HG02623 (cell line): ENCODE results near the gene DSCAML1.

Experiments
- ATAC-seq: cut with Tn5 transposase; IDR thresholded peaks from one replicate; pipeline ENCODE4 v1.9.1; 2021; ENCODE audit warnings: moderate library complexity; ENCODE audit not compliant: unreplicated experiment

DSCAML1 gene

DNA sequence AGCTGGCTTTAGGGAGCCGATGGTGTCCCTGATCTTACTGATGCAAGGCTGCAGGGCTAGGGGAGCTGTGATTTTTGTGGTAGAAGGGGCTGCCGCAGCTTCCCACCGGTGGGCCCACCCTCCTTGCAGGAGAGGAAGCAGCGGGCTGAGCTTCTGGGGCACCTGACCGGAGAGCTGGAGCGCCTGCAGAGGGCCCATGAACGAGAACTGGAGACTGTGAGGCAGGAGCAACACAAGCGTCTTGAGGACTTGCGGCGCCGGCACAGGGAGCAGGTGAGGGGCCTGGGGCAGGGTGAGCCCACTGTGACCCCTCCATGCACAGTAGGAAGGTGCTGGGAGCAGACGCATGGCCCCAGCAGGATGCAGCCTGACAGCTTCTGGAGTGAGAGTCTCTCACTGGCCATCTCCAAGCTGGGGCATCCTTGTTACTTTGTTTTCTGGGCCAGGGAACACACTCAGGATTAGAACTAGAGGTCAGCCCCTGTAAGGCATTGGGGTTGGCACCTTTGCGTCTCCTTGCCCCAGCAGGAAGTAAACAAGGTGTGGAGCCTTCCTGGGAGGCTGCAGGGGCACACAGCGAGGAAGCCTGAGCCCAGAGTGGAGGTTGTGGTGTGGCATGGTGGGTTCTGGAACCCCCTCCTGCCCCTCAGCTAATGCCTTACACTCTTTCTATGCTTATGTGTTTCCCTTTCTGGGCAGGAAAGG is 402.6 kb downstream of the DSCAML1 start:
- ATAC-seq = no peak

DNA sequence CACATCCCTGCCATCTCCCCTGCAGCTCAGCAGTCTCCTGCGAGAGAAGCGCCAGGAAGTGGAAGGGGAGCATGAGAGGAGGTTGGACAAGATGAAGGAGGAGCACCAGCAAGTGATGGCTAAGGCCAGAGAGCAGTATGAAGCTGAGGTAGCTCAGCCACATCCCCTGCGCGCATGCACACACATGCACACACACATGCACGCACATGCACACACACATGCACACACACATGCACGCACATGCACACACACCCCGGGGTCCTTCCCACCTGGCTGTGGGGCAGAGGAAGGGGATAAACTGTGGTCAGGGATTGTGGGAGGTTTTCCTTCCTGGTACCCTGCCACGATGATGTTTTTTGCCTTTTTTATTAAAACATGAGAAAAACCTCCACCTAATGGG is 404.0 kb downstream of the DSCAML1 start:
- ATAC-seq = no peak

GRCh38 chr11:117392001-117392690 is 404.9 kb downstream of the DSCAML1 start:
- no peak for ATAC-seq

- ATAC-seq = no peak
Observed at GRCh38 chr11:117391181-117391580, 405.8 kb downstream of the DSCAML1 start.

DNA sequence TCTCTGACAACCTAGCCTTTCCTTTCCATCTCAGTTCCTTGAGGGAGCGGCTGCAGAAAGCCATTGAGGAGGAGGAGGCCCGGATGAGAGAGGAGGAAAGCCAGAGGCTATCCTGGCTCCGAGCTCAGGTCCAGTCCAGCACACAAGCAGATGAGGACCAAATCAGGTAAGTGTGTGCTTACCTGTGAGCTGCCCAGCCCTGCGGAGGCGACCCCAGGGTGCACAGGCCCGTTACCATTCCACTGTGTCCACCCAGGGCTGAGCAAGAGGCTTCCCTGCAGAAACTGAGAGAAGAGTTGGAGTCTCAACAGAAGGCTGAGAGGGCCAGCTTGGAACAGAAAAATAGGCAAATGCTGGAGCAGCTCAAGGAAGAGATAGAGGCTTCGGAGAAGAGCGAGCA is 406.3 kb downstream of the DSCAML1 start:
- ATAC-seq = no peak

GRCh38 chr11:117387992-117388755 is 408.8 kb downstream of the DSCAML1 start:
- ATAC-seq = no peak

DNA sequence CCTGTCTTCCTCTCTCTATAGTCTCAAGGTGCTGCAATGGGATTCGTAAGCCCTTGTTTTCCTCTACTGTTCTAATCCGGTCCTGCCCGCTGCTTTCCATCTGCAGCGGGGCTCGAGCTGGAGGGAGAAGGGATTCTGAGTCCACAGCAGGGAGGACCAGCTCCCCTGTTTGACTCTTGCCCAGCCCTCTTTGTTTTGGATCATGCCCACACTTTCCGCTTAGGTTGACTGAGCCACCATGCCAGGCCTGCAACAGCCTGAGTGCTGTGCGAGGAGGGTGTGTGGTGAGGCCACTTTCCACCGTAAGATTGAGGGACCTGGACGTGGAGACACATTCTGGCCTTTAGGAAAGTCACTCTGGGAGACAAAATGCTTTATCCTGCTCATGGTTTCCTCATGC is 411.1 kb downstream of the DSCAML1 start:
- no peak for ATAC-seq

- no peak for ATAC-seq
Observed at GRCh38 chr11:117385471-117385870, 411.5 kb downstream of the DSCAML1 start.

DNA sequence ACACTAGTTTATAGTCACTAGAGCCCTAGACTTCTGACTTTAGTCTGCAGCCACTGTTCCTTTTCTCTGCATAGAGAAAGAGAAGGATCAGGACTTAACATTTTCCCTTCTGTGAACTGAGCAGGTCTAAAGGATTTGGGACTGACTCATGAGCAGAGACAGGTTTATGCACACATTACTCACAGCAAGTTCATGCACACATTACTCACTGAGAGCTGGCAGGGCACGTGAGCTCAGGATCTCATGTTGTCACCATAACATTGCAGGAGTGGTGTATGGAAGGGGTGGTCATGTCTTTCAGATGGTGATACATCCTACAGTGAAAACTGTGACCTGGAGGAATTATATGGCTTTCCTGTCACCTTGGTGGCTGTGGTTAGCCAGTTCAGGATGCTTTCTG is 413.0 kb downstream of the DSCAML1 start:
- ATAC-seq = no peak

DNA sequence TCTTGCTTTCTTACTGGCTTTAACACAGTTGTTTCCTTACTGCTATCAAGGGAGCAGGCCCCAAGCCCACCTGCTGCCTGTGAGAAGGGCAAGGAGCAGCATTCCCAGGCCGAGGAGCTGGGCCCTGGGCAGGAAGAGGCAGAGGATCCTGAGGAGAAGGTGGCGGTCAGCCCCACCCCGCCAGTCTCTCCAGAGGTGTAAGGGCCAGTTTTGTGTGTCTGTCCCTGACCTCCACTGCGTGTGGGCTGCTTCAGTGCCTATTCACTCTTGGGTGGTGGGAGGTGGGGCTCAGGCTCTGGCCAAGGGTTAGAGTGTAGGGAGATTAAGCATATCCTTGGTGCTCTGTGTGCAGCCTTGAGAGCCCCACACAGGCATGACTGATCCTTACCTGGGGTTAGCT is 414.3 kb downstream of the DSCAML1 start:
- ATAC-seq = no peak

GRCh38 chr11:117381481-117382387 is 415.3 kb downstream of the DSCAML1 start:
- ATAC-seq = no peak

DNA sequence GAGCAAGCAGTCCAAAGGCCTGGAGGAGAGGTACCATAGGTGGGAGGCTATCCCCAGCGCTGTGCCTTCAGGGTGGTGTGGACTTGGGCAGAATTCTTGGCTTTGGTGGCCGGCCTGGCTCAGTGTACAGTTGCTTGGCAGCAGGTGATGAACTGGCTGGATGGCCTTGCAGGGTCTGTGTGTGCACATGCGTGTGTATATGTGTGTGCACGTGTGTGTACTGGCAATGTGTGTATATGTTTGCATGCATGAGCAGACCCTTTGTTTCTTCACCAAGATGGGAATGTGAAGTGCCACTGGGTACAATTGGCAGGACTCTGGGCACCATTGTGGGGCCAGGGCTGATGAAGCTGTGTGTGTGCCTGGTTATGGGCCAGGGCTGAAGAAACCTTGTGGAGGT is 416.3 kb downstream of the DSCAML1 start:
- no peak for ATAC-seq

DNA sequence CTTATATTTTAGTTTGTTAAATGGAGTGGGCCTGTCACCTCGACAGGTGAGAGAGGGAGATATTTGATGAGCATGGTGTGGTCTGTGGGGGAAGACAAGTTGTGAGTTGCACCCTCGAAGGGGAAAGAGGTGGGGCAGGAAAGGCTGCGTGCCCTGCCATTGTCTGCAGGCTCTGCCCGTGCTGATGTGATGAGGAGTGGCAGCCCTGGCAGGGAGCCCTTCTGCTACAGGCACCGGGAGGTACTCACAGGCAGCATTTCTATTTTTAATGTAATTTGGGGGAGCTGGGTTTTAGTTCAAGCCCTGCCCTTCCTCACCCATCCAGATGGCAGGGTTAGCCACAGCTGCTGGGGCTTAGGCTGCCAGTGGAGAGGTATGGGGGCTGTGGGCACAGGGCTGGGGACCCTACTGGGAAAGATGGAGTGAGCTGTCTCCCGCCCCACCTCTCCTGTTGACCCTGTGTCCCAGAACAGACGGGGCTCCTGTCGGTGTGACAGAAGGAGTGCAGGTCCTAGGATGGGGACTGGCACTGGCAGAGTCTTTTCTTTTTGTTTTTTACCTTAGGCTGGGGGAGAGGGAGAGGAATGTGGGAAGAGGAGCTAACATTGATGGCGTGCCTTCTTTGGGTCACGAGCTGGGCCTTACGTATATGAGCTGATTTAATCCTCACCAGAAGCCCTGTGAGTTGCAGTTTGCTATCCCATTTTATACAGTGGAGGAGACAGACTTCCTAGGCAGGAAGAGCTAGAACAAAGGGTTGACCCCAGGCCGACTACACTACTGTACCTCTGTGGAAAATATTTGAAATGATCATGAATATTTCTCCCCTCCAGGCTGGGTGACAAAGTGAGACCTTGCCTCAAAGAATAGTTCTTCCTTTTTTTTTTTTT is 417.8 kb downstream of the DSCAML1 start:
- no peak for ATAC-seq
